Measurements from ENCODE around the gene ARF6.

DNA sequence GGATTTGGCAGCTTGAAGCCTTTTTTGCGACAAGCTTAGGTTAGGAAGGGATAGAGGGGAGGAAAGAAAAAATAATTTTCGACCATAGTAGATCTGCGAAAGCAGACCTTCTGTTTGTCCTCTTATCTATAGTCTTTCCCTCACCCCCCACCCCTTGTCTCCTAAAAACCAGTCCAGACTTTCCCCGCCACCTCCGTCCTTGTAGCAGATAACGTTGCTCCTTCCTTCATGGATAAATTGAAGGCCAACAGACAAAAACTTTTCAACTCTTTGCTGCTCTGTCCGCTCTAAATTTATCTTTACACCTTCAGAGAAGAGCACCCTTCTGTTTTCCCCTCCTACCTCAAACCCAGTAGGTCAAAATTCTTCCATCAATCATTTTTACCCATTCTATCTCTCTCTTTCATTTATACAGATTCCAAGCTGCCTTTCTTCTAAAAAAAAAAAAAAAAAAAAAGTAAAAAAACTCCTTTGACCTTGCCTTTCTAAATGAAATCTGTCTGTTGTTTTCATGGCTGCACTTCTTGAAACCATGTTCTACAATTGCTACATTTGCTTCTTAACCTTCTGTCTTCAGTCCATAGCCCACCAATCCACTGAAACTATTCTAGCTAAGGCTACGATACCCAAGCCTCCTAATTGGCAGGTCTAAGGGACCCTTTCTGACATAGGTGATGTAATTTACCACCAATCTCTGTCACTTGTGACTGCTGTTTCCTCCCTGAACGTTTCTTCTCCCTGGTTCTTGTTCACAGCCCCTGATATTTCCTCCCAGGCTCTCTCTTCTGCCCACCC lies 29.2 kb upstream of the ARF6 start:
- TF ChIP-seq SIN3A (IDR thresholded peaks at IDR 0.05; ENCODE audit: borderline replicate concordance in 2 of 2, control insufficient read depth in 1 of 2, low read depth in 2 of 2, low read length in 2 of 2) = no peak
- TF ChIP-seq, protein P1, sequence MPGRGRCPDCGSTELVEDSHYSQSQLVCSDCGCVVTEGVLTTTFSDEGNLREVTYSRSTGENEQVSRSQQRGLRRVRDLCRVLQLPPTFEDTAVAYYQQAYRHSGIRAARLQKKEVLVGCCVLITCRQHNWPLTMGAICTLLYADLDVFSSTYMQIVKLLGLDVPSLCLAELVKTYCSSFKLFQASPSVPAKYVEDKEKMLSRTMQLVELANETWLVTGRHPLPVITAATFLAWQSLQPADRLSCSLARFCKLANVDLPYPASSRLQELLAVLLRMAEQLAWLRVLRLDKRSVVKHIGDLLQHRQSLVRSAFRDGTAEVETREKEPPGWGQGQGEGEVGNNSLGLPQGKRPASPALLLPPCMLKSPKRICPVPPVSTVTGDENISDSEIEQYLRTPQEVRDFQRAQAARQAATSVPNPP (IDR thresholded peaks at IDR 0.05; ENCODE audit: borderline replicate concordance, insufficient read depth, insufficient read length) = no peak
- TF ChIP-seq, protein P2, sequence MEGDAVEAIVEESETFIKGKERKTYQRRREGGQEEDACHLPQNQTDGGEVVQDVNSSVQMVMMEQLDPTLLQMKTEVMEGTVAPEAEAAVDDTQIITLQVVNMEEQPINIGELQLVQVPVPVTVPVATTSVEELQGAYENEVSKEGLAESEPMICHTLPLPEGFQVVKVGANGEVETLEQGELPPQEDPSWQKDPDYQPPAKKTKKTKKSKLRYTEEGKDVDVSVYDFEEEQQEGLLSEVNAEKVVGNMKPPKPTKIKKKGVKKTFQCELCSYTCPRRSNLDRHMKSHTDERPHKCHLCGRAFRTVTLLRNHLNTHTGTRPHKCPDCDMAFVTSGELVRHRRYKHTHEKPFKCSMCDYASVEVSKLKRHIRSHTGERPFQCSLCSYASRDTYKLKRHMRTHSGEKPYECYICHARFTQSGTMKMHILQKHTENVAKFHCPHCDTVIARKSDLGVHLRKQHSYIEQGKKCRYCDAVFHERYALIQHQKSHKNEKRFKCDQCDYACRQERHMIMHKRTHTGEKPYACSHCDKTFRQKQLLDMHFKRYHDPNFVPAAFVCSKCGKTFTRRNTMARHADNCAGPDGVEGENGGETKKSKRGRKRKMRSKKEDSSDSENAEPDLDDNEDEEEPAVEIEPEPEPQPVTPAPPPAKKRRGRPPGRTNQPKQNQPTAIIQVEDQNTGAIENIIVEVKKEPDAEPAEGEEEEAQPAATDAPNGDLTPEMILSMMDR (IDR thresholded peaks at IDR 0.05 in 2 of 3, conservative IDR thresholded peaks at IDR 0.05 in 1 of 3; ENCODE audit: insufficient read depth in 2 of 3, low read depth in 1 of 3, low read length in 3 of 3) = no peak
- peak; percentile 29; the same call in 1 of the 2 replicates for TF ChIP-seq POLR2AphosphoS5 (IDR thresholded peaks at IDR 0.05; ENCODE audit: control insufficient read depth, insufficient read depth, low read depth, low read length)
- no peak for TF ChIP-seq EZH2 (IDR thresholded peaks at IDR 0.05; ENCODE audit: borderline replicate concordance, low read depth, low read length)
- TF ChIP-seq PHF8 (IDR thresholded peaks at IDR 0.05; ENCODE audit: borderline replicate concordance, low read length) = no peak

Measured in K562 (cell line).